NCI-H748 (cell line): Measurements from ENCODE around the gene ANKRD11.
A peak's percentile ranks its signal among the peaks of the same experiment; 100 is the strongest.

Experiments used
- DNase-seq: peaks from one replicate; lab custom pipeline; 2025; ENCODE audit not compliant: unreplicated experiment; lab: John Stamatoyannopoulos, UW

The ANKRD11 gene

DNA sequence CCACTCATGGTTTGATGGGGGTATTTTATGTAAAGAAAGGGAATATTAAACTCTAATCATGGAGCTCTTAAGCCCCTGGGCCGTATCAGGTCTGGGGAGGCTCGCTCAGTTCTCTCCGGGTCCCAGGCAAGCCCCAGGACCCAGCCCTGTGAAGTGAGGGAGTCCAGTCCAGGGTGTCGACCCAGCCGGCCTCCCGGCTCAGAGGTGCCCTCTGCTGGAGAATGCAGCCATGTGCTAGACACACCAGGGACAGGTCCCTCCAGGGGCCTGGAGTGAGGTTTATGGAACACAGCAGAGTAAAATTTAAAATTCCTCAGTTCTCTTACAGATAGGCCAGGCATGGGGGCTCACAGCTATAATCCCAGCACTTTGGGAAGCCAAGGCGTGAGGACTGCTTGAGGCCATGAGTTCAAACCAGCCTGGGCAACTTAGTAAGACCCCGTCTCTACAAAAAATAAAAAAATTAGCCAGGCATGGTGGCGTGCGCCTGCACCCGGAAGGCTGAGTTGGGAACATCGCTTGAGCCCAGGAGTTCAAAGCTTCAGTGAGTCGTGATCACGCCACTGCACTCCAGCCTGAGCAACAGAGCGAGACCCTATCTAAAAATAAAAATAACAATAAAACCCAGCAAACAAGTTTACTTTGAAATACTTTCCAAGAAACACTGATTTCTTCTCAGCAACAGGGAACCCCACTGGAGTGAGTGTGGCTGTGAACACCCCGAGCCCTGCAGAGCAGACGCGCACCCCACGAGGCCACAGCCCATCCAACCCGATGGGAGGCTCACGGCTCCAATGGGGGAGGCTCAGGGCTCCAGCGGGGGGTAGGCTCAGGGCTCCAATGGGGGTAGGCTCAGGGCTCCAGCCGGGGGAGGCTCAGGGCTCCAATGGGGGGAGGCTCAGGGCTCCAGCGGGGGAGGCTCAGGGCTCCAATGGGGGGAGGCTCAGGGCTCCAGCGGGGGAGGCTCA lies 200.6 kb downstream of the ANKRD11 start:
- peak; percentile 46 for DNase-seq

DNA sequence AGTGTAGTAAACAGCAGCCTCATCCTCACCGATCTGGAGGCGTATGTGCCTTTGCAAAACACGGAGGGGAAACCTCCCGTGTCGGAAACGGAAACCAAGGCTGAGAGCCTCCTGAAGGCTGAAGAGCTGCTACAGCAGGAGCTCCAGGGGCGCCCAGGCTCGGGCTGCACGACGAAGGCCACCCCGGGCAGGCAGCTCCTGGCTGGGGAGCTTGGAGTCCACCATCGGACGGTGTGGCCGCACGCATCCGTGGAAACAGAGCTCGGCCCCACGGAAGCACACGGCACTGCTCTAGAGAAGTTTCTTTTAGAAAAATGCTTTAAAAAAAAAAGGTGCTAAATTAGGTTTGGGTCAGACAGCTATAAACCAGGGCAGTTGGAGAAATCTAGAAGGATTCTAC lies 201.4 kb downstream of the ANKRD11 start:
- no peak for DNase-seq

GRCh38 chr16:89288577-89288844 lies 201.8 kb downstream of the ANKRD11 start:
- DNase-seq = no peak

GRCh38 chr16:89287777-89288576 lies 202.4 kb downstream of the ANKRD11 start:
- DNase-seq = no peak

DNA sequence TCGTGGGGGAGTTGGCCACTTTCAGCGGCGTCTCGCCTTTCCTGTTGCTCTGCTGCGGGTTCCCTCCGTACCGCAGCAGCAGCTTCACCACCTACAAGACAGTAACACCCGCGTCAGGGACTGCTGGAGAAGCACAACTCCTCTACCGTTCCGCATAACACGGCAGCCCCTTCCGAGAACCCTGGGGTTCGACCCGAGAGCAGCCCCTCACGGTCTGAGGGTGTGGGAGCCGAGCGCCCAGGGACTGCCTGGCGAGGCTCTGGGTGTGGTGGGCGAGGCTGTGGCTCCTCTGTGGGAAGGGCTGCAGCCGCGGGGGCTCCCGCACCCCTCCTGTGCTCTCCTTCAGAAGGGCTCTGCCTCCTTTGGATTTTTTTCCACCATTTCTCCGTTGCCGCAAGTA lies 204.3 kb downstream of the ANKRD11 start:
- DNase-seq = no peak

GRCh38 chr16:89285381-89285780 lies 205.0 kb downstream of the ANKRD11 start:
- no peak for DNase-seq

DNA sequence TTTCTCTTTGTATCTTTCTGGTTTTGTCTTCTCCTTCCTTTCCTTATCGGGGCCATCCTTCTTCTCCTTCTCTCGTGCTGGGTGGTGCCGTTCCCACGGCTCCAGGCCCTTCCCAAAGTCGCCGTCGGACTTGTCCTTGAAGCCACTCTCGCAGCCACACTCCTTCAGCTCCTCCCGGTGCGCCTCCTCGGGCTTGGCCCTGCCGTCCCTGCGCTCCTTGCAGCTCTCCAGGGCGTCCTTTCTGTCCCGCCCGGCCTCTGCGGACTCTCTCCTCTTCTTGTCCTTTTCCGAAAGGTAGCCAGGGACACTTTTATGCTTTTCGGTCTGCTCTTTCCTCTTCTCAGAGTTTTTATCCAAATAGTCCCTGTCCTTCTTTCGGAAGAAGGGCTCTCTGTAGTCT lies 206.9 kb downstream of the ANKRD11 start:
- no peak for DNase-seq

DNA sequence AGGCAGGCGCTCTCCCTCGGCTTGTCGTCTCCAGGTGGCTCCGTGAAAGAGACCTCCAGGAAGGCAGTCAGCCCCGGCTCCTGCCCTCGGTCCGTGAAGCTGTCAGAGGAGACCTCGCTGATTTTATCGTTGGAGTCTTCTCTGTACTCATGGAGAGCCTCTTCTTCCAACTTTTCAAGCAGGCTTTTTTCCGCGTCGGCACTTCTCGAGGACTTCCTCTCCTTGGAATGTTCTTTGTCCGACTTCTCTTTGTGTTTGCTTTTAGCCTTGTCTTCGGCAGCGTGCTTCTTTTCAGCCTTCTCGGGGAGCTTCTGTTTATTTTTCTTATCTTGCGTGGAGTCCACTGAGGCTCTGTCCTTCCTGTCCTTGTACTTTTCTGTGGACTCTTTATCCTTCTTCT lies 207.8 kb downstream of the ANKRD11 start:
- DNase-seq = no peak

- DNase-seq = no peak
These were observed 208.5 kb downstream of the ANKRD11 start for GRCh38 chr16:89281829-89282228.

DNA sequence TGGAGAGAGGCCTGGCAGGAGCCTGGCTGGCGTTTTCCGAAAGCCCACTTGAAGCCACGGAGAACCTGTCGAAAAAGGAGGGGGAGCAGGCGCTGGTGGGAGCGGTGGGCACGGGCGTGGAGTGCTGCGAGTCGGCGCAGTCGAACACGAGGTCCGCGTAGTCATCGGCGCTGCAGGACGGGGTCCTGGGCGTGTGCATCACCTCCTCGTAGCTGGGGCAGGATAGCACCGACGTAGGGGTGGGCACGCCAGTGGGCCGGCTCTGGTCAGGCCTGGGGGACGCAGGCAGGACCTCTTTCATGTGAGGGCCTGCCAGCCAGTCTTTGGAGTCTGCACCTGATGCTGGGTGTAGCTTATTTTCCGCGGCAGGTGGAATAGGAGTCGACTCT lies 209.2 kb downstream of the ANKRD11 start:
- no peak for DNase-seq

DNA sequence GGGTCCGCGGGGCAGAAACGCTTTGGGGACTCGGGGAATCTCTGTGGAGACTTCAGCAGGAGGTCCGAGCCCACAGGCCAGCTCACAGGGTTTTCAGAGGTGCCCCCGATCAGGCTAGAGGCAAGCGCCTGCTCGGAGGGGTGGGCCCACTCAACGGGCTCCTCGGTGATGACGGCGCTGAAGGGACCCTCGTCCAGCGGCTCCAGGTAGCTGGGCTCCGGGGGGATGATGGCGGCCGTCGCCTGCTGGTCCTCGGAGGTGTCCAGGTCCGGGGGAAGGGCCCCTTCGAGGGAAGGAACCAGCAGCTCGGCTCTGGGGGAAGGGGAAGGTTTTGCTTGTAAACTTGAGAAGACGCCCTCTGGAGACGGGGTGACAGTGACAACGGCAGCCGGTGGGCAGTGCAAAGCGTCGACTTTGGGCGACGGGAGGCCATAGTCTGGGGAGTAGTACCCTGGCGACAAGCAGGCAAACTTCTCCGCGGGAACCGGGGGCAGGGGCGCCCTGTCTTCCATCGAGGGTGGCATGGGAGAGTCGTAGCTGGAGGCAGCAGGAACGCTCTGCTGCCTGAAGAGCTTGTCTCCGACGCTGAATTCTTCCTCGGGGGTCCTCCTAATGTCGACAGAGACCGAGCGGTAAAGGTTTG lies 209.7 kb downstream of the ANKRD11 start:
- DNase-seq = no peak

- DNase-seq = no peak
These were observed 210.5 kb downstream of the ANKRD11 start for GRCh38 chr16:89279666-89280481.

DNA sequence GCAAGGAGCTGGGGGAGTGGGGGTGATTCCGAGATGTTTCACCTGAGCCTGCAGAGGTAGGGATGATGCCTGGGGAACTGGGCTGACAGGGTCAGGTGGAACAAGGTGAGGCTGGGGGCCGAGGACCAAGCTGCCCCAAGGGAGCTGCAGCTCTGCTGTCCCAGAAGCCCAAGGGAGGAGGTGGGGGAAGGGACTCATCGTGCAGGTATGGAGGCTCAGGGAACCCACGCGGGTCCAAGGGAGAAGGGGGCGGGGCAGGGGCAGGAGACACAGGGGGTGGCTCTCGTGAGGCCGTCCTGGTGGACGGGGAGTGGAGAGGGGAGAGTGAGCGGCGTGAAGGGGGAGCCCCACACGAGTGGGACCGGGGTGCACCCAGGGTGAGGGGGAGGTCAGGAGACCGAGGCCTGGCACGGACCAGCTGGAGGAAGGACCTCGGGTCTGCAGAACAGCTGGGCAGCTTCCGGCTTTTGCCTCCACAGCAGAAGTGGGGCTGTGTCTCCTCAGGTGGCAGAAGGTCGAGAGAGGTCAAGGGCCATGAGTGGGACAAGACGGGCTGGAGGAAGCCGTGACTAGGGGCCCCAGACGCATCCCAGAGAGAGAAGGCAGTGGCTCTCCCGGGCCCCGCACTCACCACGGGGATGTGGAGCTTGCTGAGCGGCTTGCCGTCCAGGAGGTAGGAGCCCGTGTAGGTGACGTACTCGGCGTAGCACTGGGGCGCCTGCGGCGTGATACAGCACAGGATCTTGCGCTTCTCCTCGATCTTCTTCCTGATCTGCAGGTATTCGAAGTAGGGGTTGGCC lies 211.7 kb downstream of the ANKRD11 start:
- no peak for DNase-seq

GRCh38 chr16:89277641-89278341 lies 212.6 kb downstream of the ANKRD11 start:
- no peak for DNase-seq

DNA sequence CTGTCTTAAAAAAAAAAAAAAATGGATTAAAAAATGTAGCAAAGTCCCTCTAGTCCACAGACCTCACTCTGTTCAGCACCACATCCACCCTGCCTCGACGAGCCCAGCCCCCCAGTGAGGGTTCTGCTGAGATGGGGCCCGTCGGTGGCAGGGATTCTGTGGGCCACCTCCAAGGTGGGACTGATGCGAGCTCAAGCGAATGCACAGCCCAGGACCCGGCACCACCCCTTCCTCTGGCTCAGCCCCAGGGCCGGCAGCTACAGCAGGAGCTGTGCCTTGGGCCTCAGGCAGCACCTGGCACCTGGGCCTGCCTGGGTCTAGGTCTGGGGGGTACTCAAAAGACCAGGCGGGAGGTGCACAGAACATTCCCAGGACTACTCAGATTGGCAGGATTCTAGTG lies 213.3 kb downstream of the ANKRD11 start:
- DNase-seq = no peak

DNA sequence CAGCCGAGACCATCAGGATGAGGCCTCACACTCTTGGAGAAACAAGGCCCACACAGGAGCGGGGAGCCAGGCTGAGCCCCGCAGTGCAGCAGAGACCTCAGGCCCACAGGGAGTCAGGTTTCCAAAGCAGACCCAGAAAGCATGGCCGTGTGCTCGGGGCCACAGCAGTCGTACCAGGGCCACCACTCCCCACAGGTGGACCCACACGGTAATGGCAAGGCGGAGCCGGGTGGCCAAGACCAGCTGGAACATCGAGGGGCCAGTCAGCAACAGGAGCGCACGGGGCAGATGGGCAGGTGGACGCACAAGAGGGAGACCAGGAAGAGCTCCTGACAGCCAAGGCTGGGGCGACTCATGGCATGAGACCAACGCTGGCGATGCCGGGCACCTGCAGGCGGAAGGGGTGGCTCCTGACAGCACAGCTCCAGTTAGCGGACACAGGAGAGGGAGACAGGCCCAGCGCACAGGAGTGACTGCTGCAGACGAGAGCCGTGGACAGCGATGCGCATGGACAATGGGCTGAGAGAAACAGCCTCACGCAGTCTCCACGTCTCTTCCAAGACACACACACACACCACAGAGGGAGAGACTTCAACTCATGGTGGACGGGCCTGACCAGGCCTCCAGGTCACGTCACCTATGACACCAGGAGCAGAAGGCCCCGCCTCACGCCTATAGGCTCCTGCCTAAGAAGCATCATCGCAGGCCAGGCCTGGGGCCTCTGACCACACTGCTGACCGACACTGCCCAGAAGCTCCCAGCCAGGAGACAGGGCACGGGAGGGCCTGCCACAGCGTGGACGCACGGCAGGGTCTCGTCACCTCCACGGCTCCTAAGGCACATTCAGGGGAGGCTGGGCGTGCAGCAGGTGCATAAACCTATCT lies 214.3 kb downstream of the ANKRD11 start:
- no peak for DNase-seq

- DNase-seq = no peak
These were observed 215.1 kb downstream of the ANKRD11 start for GRCh38 chr16:89275284-89275584.

DNA sequence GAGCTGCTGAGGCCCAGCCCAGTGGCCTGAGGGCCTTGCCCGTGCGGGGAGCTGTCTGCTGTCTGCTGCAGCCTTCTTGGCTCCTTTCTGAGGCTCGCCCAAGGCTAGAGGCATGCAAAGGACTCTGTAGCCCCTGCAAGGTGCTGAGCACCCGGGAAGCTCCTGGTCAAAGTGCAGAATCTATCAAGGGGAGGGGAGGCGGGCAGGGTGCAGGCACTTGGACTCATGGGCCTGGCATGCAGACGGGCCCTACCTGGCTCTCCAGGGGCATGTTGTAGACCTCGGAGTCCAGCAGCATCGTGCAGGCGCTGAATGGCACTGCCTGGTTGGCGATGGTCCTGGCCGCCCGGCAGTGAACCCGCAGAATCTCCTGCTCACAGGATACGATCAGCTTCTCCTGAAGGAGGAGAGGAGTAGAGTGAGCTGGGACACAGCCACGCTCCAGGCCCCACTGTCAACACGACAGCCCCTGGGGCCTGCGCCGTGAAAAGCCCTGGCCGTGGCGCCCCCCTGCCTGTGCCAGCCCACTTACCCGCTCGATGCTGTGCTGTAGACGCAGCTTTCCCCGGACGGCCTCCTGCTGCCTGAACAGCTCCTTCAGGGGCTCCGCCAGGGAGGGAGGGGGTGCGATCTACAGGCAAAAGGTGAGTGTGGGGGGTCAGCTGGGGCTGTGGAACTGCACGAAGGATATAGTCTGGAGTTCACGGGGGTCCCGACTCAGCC lies 215.6 kb downstream of the ANKRD11 start:
- no peak for DNase-seq
